ENCODE results near the gene HIVEP2. TPM values are rescaled to one million over a fixed set of nuclear protein-coding genes. Genes with fewer than 3 reads are reported as not detected.

Gene HIVEP2
- total RNA-seq, 1 experiment from 2014 or later: 10.3 TPM

DNA sequence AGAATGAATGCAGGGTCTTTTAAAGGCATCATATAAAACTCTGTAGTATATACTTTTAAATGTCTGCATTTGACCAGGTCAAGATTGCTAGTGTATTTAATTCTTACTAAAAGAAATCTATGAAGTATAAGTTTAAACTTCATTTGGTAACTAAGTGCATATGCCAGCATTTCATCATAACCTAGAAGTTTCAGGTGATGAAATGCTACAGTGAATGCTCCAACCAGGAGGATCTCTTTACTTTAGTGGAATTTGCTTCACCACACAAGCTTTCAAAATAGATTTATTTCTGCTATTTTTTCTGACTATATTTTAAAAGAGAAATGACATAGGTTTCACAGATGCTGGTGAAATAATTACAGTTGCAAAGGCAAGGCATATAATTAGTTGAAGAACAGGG lies 141.9 kb downstream of the HIVEP2 start:
- TF ChIP-seq, protein P1, sequence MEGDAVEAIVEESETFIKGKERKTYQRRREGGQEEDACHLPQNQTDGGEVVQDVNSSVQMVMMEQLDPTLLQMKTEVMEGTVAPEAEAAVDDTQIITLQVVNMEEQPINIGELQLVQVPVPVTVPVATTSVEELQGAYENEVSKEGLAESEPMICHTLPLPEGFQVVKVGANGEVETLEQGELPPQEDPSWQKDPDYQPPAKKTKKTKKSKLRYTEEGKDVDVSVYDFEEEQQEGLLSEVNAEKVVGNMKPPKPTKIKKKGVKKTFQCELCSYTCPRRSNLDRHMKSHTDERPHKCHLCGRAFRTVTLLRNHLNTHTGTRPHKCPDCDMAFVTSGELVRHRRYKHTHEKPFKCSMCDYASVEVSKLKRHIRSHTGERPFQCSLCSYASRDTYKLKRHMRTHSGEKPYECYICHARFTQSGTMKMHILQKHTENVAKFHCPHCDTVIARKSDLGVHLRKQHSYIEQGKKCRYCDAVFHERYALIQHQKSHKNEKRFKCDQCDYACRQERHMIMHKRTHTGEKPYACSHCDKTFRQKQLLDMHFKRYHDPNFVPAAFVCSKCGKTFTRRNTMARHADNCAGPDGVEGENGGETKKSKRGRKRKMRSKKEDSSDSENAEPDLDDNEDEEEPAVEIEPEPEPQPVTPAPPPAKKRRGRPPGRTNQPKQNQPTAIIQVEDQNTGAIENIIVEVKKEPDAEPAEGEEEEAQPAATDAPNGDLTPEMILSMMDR (IDR thresholded peaks at IDR 0.05): no peak
- TF ChIP-seq, protein P2, sequence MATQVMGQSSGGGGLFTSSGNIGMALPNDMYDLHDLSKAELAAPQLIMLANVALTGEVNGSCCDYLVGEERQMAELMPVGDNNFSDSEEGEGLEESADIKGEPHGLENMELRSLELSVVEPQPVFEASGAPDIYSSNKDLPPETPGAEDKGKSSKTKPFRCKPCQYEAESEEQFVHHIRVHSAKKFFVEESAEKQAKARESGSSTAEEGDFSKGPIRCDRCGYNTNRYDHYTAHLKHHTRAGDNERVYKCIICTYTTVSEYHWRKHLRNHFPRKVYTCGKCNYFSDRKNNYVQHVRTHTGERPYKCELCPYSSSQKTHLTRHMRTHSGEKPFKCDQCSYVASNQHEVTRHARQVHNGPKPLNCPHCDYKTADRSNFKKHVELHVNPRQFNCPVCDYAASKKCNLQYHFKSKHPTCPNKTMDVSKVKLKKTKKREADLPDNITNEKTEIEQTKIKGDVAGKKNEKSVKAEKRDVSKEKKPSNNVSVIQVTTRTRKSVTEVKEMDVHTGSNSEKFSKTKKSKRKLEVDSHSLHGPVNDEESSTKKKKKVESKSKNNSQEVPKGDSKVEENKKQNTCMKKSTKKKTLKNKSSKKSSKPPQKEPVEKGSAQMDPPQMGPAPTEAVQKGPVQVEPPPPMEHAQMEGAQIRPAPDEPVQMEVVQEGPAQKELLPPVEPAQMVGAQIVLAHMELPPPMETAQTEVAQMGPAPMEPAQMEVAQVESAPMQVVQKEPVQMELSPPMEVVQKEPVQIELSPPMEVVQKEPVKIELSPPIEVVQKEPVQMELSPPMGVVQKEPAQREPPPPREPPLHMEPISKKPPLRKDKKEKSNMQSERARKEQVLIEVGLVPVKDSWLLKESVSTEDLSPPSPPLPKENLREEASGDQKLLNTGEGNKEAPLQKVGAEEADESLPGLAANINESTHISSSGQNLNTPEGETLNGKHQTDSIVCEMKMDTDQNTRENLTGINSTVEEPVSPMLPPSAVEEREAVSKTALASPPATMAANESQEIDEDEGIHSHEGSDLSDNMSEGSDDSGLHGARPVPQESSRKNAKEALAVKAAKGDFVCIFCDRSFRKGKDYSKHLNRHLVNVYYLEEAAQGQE (IDR thresholded peaks at IDR 0.05; ENCODE audit: insufficient read depth in 1 of 2, low read depth in 2 of 2, low read length in 1 of 2): no peak
- TF ChIP-seq SIN3A (IDR thresholded peaks at IDR 0.05; ENCODE audit: borderline replicate concordance, insufficient read depth, low read depth, low read length) (no peak), TCF7L2 (IDR thresholded peaks at IDR 0.05; ENCODE audit: low read depth, low read length) (no peak), POLR2AphosphoS5 (IDR thresholded peaks at IDR 0.05; ENCODE audit: low read depth, low read length) (no peak)
- no peaks in the 10 kb centered on the region for H3K9me3 ChIP-seq (ENCODE audit: control insufficient read depth, insufficient read depth, low read depth, low read length)
- no peaks in the 10 kb centered on the region for H3K27me3 ChIP-seq (ENCODE audit: control insufficient read depth, insufficient read depth, low read length)
- no peak overlapping the region for H3K4me3 ChIP-seq (ENCODE audit: low read depth in 2 of 2, low read length in 2 of 2)
- in situ Hi-C loops (cut with HindIII; ENCODE audit: low pct_unique_long_range_greater_than_20kb, low sequenced_read_pairs) (no loop called here), intact Hi-C loops (cut with micrococcal nuclease; ENCODE audit: unreplicated experiment) (no loop called here)
- DNase-seq (ENCODE audit: low read depth, low spot score) (no peak), ATAC-seq (no peak)
- no peak overlapping the region for H3K27ac ChIP-seq (ENCODE audit: low read length)
- no peaks in the 10 kb centered on the region for H3K36me3 ChIP-seq (ENCODE audit: control insufficient read depth, insufficient read depth, low read length)
- CTCF ChIA-PET: no interaction called here
- POLR2A ChIA-PET: interaction anchor here (0.7 kb wide), 1 partner anchor 975 kb away, joined by 4 read pairs; no protein-coding TSS in a partner anchor
- H3K4me1 ChIP-seq (ENCODE audit: control insufficient read depth, insufficient read depth, low read length): no peaks in the 10 kb centered on the region
- no TSS peak for BruUV-seq (replicated peaks)

DNA sequence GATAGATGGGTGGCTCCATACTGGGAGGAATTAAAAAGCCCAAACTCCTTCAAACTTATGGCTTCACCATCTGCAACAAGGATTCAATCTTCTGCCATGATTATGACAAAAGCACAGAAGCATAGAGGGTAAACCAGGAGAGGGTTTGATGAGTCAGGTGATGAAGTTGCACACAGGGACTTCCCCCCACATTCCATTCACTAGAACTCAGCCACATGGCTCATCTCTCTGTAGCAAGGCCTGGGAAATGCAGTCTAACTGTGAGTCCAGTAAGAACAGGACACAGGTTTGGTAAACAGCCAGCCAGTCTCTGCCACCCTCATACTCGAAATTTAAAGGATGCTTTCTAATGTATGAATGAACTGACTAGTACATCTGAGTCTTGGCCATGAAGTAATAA lies 142.9 kb downstream of the HIVEP2 start:
- no peak for TF ChIP-seq POLR2AphosphoS5 (IDR thresholded peaks at IDR 0.05; ENCODE audit: low read depth, low read length)
- TF ChIP-seq, protein P1 (IDR thresholded peaks at IDR 0.05): no peak
- intact Hi-C loops (cut with micrococcal nuclease; ENCODE audit: unreplicated experiment): no loop called here
- H3K4me3 ChIP-seq (ENCODE audit: low read depth in 2 of 2, low read length in 2 of 2): no peak overlapping the region
- ChIA-PET POLR2A (interaction anchor here (0.7 kb wide), 1 partner anchor 975 kb away, joined by 4 read pairs; no protein-coding TSS in a partner anchor), CTCF (interaction anchor here (0.6 kb wide), 1 partner anchor 571 kb away, joined by 3 read pairs; no protein-coding TSS in a partner anchor)
- peak; percentile 97 for ATAC-seq
- no TSS peak for BruUV-seq (replicated peaks)
- in situ Hi-C loops (cut with HindIII; ENCODE audit: low pct_unique_long_range_greater_than_20kb, low sequenced_read_pairs): no loop called here
- H3K9me3 ChIP-seq (ENCODE audit: control insufficient read depth, insufficient read depth, low read depth, low read length): no peaks in the 10 kb centered on the region
- H3K27me3 ChIP-seq (ENCODE audit: control insufficient read depth, insufficient read depth, low read length): no peaks in the 10 kb centered on the region
- peak; percentile 90 for DNase-seq (ENCODE audit: low read depth, low spot score)
- no peaks in the 10 kb centered on the region for H3K4me1 ChIP-seq (ENCODE audit: control insufficient read depth, insufficient read depth, low read length)
- no peaks in the 10 kb centered on the region for H3K36me3 ChIP-seq (ENCODE audit: control insufficient read depth, insufficient read depth, low read length)
- H3K27ac ChIP-seq (ENCODE audit: low read length): no peak overlapping the region

Measured in Panc1 (cell line).